Activated CD8-positive, alpha-beta memory T cell treated with anti-CD3 and anti-CD28 coated beads, Interleukin-2, amount 50 U/mL, for 48 hours (primary cell): ENCODE measurements around the gene CRADD.
"Not testable (repeated sequence)": the region's sequence is repeated elsewhere in the genome, so short reads cannot be mapped to it uniquely, and the experiment has no call there.

Experiments
- DNase-seq: peaks from one replicate; pipeline ENCODE4 v3.0.0-alpha.2; 2020

CRADD gene

DNA sequence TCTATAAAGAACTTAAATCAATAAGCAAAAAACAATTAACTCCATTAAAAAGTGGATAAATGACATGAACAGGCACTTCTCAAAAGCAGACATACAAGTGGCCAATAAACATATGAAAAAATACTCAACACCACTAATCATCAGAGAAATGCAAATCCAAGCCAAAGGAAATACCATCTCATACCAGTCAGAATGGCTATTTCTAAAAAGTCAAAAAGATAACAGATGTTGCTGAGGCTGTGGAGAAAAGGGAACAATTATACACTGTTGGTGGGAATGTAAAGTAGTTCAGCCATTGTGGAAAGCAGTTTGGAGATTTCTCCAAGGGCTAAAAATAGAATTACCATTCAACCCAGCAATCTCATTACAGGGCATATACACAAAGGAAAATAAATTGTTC is 236.7 kb downstream of the CRADD start:
- DNase-seq: no peak

DNA sequence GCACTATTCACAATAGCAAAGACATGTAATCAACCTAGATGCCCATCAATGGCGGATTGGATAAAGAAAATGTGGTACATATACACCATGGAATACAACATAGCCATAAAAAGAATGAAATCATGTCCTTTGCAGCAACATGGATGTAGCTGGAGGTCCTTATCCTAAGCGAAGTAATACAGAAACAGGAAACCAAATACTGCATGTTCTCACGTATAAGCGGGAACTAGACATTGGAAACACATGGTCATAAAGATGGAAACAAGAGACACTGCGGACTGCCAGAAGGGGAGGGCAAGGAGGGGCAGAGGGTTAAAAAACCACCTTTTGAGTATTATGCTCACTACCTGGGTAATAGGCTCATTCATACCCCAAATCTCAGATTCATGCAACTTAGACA is 237.1 kb downstream of the CRADD start:
- DNase-seq: no peak

DNA sequence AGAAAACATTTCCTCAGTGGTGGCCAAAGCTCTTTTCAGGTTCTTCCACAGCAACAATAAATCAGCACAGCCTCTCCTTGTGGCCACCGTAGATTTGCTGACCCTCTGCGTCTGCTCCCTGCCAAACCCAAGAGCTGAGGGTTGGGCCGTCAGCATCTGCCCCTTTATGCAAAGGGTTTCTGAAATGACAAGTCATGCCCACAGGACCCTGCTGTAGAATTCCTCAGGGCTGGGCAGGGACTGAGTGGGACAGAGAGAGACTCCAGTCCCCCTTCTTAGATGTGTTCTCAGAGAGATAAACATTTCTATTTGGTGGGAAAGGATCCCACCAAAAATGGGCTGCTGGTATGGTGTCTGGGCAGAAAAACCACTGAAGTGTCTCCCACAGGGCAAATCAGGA is 238.2 kb downstream of the CRADD start:
- no peak for DNase-seq

DNA sequence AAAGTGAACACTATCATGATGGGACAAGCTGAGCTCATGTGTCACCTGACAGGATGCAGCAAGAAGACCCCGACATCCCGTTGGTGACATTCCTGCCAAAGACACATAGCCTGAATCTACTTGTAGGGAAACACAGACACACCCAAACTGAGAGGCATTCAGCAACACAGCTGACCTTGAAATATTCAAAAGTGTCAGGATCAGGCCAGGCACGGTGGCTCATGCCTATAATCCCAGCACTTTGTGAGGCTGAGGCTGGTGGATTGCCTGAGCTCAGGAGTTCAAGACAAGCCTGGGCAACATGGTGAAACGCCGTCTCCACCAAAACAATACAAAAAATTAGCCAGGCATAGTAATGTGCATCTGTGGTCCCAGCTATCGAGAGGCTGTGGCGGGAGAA is 239.2 kb downstream of the CRADD start:
- no peak for DNase-seq

DNA sequence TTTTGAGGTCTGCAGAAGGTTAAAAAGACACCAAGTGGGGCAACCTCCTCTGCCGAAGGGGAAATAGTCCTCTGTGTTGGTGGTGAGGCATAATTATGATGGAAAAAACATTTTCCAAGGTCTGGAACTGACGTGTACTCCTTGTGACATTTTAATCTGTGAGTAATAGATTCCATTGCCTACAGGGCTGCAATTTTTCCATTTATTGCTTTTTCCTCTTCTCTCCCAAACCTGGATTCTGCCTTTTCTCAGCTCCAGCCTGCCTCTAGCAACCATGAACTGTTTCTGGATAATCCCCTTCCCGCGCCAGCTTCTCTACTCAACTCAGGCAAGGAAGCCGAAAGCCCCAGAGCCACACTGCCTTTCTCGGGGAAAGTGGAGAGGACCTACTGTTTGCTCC is 241.1 kb downstream of the CRADD start:
- no peak for DNase-seq

DNA sequence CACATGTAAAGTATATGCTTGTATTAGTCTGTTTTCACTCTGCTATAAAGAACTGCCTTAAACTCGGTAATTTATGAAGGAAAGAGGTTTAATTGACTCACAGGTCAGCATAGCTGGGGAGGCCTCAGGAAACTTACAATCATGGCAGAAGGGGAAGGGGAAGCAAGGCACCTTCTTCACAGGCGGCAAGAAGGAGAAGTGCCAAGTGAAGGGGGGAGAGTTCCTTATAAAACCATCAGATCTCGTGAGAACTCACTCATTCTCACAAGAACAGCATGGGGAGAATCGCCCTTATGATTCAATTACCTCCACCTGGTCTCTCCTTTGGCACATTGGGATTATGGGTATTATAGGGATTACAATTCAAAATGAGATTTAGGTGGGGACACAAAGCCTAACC is 241.7 kb downstream of the CRADD start:
- DNase-seq: no peak

DNA sequence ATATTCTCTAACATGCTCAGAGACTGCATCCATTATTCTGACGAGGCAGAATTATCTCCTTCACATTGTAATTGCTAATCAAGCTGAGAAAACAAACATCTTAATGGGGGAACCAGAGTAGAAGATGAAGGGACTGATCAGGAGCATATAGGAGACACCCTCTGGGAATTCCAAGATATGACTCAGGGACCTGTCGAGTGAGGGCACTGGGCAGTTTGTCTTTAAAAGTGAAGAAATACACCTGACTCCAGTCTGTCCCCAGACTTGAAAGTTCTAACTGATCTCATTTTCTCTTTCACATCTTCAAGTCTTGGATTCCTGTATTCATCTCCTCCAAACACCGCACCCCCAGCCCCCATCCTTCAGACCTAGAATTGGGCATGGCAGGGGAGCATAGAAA is 244.3 kb downstream of the CRADD start:
- DNase-seq: no peak

DNA sequence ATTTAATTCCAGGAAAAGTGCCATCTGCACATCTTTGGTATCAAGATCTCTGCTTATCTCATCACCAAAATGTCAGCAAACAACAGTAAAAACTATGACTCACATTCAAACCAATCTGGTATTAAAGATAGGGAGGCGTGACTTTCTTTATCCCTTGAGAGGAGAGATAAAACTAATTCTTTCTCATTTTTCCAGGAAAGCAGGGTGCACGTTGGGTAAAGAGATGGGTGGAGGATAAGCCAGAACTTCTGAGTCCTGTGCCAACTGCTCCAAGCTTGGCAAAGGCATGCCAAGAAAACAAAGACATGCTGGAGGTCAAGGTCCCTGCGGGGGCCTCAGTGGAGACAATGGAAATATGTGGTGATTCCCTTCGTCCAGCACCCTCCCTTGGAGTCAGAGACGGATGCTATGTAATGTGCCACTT is 245.4 kb downstream of the CRADD start:
- no peak for DNase-seq

DNA sequence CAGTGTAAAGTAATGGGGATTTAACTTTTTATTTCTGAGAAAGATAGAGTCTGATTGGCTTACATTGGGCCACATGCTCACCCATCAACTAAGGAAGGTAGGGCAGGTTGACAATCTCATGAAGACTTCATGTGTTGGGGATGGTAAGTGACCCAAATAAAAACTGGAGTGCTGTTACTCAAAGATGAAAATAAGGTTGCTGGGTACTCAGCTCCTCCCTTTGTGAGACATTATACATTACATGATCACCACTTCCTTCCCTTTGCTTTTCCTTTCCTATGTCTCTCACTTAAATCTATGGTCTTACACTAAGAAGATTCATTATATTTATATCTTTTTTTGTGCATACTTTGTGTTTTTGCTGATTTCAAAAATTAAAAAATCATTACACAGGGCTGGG is 247.2 kb downstream of the CRADD start:
- DNase-seq: no peak

DNA sequence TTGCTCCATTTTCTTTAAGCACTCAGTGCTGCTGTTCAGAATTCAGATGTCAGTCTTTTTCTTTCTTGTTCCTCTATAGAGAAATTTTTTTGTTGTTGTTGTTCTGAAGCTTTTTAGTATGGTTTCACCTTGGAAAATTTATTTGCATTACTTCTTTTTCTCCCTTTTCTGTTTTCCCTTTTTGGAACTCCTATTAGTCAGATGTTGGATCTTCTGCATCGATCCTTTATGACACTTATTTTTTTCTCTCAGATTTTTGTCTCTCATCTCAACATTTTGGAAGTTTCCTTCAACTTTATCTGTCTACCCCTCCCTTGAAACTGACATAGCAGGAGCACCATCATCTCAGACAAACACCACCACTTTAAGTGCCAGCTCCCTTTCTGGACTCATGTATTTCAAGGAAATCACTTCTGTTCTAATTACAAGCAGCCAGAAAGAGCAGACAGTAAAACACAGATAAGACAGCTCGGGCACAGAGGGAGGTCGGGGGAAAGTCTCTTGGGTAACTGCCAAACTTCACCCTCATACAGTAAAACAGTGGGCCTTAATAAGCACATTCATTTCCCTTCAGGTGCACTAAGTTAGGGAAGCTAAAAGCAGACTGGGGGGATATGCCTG is 248.5 kb downstream of the CRADD start:
- no peak for DNase-seq

DNA sequence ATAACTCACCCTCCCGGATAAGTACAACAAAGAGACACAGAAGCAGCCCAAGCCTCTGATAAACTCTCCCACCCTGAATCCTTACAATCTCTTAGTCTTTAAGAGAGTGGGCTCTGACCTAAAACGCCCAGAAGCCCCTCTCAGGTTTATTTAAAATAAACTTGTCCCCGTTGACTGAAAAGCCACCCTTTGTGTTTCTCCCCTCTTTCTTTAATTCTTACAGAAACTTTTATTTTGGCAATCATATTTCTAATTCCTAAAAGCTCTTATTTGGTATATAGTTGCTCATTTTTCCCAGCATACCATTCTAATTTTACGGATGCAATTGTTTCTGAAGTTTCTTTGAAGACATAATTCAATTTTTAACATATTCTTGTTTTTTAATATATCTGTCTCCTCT is 249.1 kb downstream of the CRADD start:
- DNase-seq: no peak

DNA sequence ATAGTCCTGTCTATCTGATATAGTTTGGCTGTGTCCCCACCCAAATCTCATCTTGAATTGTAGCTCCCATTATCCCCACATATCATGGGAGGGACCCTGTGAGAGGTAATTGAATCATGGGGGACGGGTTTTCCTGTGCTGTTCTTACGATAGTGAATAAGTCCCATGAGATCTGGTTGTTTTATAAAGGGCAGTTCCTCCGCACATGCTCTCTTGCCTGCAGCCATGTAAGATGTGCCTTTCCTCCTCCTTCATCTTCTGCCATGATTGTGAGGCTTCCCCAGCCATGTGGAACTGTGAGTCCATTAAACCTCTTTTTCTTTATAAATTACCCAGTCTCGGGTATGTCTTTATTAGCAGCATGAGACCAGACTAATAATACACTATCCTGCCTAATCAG is 251.9 kb downstream of the CRADD start:
- not testable (repeated sequence) for DNase-seq

DNA sequence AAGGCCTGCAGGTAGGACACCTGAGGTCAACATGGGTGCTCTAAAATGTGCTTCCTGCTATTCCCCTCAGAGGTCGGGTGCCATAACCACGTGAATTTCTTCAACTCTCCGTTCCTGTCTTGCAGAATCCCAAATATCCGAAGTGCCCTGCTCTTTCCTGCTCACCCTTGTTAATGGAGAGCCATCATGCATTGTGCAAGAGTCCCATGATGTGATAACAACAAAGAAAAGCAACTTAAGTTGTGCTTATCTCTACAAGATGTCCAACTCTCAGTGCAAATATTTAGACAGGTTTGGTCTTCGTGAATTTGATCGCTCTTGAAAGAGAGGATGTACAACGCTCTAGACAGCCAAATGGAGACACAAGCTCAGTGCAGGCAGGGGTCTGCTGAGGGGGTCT is 260.6 kb downstream of the CRADD start:
- DNase-seq: no peak

DNA sequence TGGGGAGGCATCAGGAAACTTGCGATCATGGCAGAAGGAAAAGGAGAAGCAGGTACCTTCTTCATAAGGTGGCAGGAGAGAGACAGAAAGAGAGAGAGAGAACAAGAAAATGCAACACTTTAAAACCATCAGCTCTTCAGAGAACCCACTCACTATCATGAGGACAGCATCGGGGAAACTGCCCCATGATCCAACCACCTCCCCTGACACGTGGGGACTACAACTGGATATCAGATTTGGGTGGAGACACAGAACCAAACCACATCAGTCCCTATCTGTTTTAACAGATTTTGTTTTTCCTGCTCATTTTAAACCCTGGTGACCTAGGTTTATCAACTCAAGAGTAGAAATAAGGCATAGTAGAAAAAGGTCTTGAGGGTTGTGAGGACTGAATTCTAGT is 261.1 kb downstream of the CRADD start:
- DNase-seq: no peak

DNA sequence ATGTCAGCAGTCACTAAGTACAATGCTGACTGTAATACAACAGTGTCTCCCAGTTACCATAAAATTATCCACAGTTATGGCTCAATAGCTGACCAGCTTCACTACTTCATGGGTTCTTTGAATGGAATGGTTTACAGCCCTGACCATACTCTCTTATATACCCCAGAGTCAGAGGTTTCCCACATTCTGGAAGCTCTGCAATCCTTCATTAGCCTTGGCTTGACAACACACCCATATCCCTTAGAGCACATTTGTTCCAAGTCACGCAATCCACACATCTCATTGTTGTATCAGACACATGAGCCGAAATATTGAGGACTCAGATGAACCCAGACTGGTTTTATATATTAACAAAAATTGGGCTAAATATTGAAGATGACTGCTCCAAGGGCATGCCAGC is 261.8 kb downstream of the CRADD start:
- no peak for DNase-seq

DNA sequence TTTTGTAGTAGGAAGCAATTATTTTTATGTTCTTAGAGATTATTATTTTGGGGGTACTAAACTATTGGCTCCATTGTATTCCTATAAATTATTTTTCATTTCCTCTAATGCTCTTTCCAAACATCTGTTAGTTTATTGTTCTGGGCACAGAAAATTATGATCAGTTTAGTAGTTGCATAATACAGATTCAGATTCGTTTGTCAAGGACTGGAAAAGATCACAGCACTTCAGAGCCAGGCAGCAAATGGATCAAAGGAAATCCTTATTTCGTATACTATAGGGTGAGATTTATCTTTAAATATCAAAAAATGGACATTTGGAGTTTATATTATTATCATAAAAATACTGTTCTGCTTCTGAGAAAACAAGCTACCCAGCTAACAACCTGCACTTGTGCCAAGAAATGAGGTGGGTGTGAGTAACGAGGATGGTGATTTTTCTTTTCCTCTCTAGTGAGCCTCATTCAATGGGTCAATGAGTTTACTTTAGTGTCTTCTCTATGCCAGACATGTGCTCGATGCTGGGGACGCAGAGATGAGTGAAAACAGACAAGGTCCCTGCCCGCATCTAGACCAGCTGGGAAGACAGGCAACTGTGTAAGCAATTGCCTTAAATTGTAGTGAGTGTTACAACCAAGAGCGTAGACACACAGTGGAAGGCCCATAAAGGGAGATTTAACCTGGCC is 262.6 kb downstream of the CRADD start:
- no peak for DNase-seq

DNA sequence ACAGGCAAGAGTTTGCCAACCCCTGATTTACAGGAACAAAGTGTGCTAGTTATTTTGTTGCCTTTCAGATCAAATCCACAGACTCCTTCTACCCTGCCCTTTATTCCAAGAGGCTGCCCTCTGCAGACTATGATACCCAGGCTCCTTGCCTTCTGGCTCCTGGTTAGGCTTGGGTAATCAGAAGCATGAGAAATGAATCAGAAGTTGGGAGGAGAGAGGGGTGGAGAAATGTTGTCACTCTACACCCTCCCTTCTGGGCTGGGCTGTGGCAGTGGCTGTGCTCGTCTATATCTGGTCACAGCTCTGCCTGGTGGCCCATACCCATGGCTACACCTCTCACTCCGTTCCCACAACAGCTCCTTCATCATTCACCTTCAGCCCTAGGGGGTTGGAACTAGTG is 266.6 kb downstream of the CRADD start:
- no peak for DNase-seq

DNA sequence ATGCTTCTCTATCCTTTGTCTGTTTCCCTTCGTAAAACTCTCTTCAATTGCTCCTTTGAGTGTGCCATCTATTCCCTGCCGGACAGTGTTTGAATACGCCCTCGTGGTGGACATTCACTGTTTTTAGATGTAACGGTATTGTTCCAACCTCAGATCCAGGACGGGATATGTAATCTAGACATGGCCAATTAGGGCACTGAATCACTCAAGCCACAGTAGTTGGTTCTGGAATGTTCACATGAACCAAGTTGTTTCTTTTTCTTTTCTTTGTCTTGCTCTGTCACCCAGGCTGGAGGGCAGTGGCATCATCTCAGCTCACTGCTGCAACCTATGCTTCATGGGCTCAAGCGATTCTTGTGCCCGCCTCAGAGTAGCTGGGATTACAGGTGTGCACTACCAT is 267.0 kb downstream of the CRADD start:
- no peak for DNase-seq
